ENCODE data around the gene THOC5.
A peak's percentile ranks its signal among the peaks of the same experiment; 100 is the strongest.
"Not testable (repeated sequence)": the region's sequence is repeated elsewhere in the genome, so short reads cannot be mapped to it uniquely, and the experiment has no call there.

The THOC5 gene

DNA sequence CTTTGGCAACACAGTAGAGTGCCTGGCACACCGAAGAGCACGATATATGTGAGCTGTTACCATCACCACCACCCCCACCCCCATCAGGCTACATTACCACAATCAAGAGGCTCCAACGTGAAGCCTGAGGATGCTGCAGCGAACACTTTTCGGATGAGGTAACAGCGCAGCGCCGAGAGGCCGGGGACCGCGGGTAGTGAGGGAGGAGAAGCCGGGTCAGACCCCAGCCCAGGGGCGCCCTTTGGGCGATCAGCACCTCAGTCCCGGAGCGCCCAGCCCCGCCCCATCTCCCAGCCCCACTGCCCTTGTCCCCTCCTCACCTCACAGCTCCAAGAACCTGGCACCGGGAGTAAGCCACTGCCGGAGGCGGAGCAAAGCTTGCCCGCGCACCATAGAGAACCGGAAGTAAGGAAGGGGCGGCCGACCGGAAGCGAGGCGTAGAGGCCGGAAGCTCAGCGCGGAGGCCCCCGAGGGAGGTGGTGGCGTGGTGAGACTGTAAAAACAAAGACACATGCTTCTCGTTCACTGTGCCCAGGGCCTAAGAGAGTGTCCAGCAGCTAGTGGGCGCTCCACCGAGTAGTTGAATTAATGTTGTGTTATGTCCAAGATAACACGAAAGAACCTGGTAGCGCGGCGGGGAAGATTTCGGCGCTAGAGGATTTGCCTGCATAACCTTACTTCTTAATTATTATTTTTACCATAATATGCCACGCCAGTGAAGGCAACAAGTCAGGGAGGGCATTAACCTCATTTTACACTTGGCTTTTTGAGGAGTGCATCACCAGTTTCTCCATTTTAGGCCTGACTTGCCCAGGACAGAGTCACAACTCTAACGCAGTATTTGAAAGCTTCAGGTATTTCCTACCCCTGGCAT is at the start of gene THOC5:
THOC5 (minus strand) TSS at position 407 of the 874 bp plus-strand sequence. CDS start 4,610 bp downstream, outside the sequence.
- DNase-seq (ENCODE audit: low read depth, low spot score), result peak; percentile 87

DNA sequence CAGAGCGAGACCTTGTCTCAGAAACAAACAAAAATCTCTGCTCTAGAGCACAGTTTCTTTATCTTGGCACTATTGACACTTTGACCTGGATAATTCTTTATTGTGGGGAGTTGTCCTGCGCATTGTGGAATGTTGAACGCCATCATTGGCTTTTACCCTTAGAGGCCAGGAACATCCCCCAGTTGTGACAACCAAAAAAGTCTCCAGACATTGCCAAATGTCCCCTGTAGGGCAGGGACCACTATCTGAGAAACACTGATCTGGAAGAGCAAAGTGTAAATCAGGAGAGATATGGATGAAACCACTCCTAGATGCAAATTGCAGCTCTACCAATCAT is 45.1 kb upstream of the THOC5 start:
- DNase-seq (ENCODE audit: low read depth, low spot score), result no peak

DNA sequence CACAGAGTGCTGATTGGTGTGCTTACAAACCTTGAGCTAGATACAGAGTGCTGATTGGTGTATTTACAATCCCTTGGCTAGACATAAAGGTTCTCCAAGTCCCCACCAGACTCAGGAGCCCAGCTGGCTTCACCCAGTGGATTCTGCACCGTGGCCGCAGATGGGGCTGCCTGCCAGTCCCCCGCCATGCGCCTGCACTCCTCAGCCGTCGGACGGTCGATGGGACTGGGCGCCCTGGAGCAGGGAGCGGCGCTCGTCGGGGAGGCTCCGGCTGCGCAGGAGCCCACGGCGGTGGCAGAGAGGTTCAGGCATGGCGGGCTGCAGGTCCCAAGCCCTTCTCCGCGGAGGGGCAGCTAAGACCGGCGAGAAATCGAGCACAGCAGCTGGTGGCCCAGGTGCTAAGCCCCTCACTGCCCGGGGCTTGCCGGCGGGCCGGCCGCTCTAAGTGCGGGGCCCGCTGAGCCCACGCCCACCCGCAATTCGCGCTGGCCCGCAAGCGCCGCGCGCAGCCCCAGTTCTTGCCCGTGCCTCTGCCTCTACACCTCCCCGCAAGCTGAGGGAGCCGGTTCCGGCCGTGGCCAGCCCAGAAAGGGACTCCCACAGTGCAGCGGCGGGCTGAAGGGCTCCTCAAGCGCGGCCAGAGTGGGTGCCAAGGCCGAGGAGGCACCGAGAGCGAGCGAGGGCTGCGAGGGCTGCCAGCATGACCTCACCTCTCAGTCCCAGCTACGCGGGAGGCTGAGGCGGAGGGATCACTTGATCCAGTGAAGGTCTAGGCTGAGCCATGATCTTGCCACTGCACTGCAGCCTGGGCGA is 44.5 kb upstream of the THOC5 start:
- DNase-seq (ENCODE audit: low read depth, low spot score), result not testable (repeated sequence)

DNA sequence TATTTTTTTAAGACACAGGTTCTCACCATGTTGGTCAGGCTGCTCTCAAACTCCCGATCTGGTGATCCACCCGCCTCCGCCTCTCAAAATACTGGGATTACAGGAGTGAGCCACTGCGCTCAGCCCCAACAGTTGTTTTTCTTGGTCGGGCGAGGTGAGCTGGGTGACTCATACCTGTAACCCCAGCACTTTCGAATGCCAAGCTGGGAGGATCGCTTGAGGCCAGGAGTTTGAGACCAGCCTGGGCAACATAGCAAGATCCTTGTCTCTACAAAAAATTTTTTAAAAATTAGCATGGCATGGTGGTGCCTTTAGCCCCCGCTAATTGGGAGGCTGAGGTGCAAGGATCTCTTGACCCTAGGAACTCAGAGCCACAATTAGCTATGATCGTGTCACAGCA is 42.9 kb upstream of the THOC5 start:
- DNase-seq (ENCODE audit: low read depth, low spot score), result no peak

DNA sequence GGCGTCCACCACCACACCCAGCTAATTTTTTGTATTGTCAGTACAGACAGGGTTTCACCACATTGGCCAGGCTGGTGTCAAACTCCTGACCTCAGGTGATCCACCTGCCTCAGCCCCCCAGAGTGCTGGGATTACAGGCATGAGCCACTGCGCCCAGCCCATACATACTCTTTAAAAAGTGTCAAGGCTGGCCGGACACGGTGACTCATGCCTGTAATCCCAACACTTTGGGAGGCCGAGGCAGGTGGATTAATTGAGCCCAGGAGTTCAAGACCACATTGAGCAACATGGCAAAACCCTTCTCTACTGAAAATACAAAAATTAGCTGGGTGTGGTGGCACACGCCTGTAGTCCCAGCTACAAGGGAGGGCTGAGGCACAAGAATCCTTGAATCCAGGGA is 40.9 kb upstream of the THOC5 start:
- DNase-seq (ENCODE audit: low read depth, low spot score), result not testable (repeated sequence)

DNA sequence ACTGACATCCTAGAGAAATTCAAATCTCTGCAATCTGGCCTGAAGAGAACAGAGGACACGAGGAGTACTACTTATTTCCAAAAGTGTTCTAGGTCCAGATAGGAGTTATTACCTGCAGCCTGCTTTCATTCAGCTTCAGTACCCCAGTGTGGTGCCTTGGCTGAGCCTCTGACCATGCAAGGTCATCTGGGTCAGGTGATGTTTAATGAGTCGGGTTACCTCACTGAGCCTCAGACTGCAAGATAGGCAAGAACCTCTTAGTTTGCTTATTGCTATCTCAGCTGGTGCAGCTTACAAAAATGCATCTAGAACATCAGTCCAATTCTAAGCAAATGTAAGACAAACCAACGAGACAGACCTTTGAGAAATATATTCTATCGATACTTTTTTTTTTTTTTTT is 40.4 kb upstream of the THOC5 start:
- DNase-seq (ENCODE audit: low read depth, low spot score), result no peak

DNA sequence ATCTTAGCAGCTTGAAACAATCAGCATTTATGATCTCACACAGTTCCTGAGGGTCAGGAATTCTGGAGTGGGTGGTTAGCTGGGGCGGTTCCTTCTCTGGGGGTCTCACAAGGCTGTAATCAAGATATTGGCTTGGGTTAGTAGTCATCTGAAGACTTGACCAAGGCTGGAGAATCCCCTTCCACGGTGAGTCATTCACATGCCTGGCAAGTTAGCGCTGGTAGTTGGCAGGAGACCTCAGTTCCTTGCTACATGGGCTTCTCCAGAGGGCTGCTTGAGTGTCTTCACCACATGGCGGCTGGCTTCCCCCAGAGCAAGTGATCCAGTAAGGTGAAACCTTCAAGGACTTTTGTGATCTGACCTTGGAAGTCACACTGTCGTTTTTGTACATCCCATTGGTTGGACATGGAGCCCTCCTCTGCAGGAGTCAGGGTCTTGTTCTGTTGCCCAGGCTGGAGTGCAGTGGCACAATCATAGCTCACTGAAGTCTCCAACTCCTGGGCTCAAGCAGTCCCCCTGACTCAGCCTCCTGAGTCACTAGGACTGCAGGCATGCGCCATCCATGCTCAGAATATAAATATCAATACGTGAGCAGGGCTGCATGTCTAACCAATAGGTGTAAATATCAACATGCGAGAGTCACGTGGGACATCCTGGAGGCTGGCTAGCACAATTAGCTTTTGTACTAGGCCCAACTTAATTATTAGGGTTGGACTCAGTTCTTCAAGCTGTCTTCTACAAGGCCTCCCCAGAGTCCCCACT is 34.6 kb upstream of the THOC5 start:
- DNase-seq (ENCODE audit: low read depth, low spot score), result no peak

DNA sequence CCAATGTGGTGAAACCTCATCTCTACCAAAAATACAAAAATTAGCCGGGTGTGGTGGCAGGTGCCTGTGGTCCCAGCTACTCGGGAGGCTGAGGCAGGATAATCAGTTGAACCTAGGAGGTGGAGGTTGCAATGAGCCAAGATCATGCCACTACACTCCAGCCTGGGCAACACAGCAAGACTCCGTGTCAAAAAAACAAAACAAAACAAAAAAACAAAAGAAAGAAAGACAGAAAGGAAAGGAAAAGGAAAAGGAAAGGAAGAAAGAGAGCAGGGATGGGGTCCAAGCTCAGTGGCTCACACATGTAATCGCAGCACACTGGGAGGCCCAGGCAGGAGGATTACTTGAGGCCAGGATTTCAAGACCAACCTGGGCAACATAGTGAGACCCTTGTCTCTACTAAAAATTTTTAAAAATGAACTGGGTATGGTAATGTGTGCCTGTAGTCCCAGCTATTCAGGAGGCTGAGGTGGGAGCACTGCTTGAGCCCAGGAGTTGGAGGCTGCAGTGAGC is 32.7 kb upstream of the THOC5 start:
- DNase-seq (ENCODE audit: low read depth, low spot score), result not testable (repeated sequence)

DNA sequence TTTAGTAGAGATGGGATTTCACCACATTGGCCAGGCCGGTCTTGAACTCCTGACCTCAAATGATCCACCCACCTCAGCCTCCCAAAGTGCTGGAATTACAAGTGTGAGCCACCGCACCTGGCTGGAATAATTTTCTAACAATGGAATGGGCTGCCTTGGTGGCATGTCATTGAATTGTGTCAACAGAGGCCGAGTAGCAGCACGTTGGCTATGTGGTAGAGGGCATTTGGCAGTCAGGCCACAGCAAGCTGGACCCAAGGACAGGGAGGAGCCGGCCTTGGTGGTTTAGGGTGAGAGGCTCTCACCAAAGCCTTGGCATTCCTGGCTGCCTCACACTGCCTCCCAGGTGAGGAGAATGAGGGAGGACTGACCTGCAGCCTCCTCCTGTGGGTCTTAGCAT is 31.4 kb upstream of the THOC5 start:
- DNase-seq (ENCODE audit: low read depth, low spot score), result no peak

DNA sequence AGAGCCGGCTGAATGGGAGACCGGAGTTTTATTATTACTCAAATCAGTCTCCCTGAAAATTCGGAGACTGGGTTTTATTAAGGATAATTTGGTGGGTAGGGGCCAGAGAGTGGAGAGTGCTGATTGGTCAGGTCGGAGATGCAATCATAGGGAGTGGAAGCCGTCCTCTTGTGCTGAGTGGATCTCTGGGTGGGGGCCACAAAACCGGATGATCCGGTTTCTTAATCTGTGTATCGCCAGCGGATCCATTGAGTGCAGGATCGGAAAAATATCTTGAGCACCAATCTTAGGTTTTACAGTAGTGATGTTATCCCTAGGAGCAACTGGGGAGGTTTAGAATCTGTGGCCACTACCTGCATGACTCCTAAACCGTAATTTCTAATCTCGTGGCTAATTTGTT is 28.2 kb upstream of the THOC5 start:
- no peak for DNase-seq (ENCODE audit: low read depth, low spot score)

DNA sequence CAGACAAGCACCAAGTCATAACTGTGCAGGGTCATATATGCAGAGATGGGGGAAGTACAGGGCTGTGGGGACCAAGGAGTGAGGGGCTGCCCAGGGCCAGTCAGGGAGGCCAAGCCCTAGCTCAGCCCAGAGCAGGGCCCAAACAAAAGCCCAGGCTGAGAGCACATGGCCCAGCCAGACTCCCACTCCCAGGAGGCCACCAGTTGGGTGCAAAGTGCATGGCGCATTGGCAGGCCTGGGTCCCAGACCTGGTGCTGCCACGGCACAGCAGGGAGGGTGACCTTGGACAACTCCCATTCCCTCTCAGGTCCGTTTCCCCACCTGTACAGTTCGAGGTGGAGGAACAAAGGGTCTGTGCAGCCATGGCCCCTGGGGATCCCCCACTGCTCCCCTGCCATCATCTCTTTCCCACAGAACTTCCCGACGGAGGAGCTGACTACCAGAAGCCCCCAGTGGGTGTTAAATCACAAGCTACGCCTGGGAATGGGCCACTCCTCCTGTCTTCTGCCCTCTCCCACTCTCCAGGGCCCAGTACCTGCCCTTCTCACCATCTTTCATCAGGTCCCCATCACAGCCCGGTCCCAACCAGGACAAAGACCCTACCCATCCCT is 26.7 kb upstream of the THOC5 start:
- DNase-seq (ENCODE audit: low read depth, low spot score), result no peak

DNA sequence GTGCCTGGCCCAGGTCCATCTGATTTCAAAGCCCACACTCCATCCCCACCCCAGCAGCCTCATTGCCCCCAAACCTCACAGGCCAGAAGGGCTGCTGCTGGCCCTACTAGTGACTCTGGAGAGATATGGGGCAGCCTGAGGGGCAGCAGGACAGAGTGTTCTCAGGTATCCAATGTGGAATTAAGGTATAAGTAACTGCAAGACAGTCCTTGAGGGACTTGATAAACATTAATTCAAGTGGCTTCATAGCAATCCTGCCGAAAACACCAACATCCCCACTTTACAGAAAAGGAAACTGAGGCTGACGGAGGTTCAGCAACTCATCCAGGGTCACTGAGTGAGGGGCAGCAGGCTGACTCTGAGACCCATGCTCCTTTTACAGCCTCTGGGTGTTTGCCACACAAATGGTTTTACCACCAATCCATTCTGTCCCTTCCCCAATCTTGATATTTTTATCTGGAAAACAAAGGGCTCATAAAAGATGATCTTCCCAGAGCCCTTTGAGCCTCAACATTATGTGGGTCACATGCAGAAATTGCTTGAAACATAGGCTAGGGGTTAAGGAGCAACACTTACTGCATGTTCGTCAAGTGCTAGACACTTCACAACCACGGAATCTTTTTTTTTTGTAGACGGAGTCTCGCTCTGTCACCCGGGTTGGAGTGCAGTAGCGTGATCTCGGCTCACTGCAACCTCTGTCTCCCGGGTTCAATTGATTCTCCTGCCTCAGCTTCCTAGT is 25.1 kb upstream of the THOC5 start:
- DNase-seq (ENCODE audit: low read depth, low spot score), result no peak

DNA sequence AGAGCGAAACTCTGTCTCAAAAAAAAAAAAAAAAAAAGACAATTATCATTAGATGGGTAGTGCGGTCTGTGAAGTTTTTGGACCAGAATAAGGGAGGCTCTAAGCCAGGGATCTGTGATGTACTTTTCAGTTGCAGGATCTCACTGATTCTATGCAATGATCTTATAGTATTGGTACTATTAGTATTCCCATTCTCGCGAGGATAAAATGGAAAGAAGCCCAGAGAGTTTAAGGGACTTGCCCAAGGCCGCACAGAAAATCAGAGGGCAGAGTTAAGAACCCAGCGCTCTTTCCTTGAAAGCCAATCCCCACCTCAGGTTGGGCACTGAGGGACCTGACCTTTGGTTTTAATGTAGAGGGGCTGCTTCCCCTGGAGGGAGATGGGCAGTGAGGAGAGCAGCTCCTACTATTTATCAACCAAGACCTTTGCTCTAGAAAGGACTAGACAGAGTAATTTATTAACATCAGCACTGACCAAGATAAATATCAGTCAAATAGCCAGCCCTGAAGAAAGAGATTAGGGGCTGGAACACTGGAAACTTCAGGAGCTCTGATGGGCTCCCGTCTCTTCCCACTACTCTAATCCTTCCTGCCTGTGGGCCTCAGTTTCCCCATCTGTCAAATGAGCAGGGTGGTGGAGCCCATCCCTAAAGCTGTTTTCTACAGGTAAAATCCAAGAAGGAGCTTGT is 21.3 kb upstream of the THOC5 start:
- DNase-seq (ENCODE audit: low read depth, low spot score), result no peak

DNA sequence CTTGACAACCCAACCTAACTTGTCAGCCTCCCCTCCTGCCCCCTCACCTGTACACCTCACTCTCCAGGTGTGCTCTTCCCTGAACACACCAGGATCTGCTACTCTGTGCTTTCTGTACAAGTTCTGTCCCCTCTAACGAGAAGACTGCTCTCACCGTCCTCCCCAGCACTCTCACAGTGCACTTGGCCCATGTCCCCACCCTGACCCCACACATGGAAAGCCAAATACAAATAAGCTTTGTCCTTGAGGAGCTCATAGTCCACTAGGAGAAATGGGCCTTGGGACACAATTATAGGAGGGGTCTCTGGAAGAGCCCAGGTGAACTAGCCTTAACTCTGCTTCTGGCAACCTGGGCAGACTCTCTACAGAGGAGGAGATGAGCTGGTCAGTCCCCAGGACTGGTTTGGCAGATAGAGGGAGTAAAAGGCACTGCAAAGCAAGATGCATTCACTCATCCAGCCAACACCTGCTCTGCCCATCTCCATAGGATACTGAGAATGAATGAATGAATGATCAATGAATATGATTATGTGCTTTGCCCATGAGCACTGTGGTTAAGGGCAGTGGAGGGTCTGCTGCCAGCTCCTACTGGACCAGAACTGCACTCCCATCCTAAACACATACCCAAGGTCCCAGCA is 17.5 kb upstream of the THOC5 start:
- no peak for DNase-seq (ENCODE audit: low read depth, low spot score)

DNA sequence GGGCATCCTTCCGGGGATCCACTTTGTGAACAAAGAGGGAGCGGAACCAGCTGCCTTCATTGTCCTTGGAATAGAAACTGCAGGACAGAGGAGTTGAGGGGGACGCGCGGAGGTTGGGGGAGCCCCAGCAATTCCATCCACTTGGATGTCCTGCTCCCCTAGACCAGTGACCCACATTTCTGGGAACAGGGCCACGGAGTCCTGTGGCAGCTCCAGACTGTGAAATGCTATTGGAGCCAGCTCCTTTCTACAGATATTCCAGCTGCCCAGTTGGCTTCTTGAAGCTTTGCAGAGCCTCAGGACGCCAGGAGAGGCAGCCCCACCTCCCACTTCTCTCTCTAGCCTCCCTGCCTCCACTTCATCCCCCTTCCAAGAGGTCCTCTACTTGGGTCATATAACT is 16.9 kb upstream of the THOC5 start:
- no peak for DNase-seq (ENCODE audit: low read depth, low spot score)

DNA sequence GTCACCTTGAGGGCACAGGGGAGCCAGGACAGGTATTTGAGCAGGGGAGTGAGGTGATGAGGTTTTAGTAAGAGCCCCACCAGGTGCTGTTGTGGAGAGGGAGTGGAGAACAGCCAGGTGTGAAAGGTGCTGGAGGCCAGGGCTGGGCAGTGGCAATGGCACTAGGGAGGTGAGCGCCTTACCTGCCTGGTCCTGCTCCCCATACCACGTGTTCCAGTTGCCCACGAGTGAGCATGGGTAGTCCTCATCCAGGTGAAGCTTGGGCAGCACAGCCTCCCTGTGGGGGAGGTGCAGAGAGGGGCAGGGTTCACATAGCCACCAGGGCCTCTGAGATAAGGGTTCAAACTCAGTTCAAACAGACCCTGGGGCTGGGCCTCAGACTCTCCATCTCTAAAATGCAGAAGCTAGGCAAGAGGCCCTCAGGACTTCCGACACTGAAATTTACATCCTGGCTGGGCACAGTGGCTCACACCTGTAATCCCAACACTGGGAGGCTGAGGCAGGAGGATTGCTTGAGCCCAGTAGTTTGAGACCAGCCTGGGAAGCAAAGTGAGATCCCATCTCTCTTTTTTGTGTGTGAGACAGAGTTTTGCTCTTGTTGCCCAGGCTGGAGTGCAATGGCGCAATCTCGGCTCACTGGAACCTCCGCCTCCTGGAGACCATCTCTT is 15.6 kb upstream of the THOC5 start:
- DNase-seq (ENCODE audit: low read depth, low spot score), result no peak

DNA sequence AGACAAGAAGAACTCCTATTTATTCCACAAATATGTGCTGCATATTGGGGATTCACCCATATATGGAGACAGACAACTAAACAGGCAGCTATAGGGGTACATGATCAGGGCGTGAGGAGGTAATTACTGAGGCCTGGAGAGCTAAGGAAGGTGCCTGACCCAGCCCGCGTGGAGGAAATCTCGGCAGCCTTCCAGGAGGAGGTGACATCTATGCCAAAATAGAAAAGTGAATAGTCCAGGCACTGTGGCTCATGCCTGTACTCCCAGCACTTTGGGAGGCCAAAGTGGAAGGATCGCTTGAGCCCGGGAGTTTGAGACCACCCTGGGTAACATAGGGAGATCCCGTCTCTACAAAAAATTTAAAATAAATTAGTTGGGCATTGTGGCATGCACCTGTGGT is 13.8 kb upstream of the THOC5 start:
- no peak for DNase-seq (ENCODE audit: low read depth, low spot score)

DNA sequence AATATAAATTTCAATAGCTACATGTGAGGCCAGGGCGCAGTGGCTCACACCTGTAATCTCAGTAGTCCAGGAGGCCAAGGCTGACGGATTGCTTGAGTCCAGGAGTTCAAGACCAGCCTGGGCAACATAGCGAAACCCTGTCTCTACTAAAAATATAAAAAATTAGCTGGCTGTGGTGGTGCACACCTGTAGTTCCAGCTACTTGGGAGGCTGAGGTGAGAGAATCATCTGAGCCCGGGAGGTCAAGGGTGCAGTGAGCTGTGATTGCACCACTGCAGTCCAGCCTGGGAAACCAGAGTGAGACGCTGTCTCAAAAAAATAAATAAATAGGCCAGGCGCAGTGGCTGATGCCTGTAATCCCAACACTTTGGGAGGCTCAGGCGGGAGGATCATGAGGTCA is 13.0 kb upstream of the THOC5 start:
- DNase-seq (ENCODE audit: low read depth, low spot score), result not testable (repeated sequence)
